ENCODE data around the gene MEI4.
"Not testable (repeated sequence)": the region's sequence is repeated elsewhere in the genome, so short reads cannot be mapped to it uniquely, and the experiment has no call there.

MEI4 gene

DNA sequence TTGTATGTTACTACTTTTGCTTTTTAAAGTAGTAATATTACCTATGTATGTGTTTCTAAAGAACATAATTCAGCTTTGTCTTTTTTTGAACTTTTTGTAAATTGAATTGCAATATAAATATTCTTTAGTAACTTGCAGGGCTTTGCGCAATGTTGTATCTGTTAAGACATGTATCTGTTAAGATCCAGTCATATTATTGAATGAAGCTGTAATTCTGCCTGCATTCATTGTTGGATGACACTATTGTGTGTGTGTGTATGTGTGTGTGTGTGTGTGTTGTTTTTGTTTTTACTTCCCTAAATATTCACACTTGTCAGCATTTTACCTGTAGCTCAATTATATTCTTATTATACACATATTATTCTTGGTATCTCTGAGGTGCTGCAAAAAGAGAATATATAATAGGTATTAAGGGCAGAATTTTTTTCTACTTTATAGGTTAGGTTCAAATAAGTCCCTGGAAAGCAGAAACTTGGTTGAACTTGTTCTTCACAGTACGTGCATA is 164.0 kb downstream of the MEI4 start:
- no peak for DNase-seq

DNA sequence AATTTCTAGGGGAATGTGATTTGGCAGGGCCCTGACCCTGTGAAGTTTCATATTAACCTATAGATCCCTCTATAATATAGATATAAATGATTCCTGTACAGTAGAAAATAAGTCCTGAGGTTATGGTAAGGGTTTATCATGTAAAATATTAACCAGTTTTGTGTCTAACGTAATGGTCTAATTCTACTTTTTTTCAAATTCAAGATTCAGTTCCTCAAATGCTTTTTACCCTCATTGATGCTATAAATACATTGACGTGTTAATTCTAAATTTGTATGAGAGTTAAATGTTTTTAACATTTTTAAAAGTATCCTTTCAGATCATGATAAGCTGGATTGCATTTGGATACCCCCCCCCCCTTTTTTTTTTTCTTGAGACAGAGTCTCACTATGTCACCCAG is 169.4 kb downstream of the MEI4 start:
- DNase-seq = no peak

GRCh38 chr6:77825204-77825603 is 172.4 kb downstream of the MEI4 start:
- DNase-seq = no peak

DNA sequence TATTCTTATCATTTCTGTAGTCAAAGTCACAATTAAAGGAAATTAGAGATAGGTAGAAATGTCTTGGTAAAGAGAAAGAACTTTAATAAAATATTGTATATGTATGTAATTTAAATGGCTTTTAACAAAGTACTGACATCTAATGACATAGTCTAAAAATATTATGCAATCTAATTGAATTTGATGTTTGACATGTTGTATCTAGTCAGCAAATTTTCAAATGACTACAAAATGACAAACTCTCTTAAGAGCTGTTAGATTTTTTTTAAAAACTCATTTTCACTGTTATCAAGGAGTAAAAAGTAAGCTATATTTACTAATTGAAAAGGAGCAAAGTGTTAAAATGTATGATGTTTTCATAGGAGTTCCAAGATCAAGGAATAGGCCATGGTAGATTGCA is 176.9 kb downstream of the MEI4 start:
- DNase-seq = no peak

GRCh38 chr6:77833749-77834148 is 180.9 kb downstream of the MEI4 start:
- not testable (repeated sequence) for DNase-seq

DNA sequence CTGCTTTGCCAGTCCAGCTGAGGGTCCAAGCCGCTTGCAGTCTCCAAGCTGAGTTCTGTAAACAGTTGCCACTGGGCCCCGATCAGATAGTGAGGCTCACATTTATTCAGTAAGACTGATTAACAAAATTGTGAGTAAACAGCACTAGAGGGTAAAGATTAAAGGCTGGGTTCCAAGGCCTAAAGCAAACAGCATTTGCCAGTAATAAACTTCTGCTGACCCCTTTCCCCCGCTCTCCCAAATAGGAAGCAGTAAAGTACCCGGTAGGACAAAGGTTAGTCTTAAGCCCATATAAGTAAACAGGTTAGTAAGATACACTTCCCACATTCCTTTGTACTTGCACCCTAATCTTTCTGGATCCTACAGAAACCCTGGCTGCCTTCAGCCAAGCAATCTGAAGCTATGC is 181.8 kb downstream of the MEI4 start:
- no peak for DNase-seq

DNA sequence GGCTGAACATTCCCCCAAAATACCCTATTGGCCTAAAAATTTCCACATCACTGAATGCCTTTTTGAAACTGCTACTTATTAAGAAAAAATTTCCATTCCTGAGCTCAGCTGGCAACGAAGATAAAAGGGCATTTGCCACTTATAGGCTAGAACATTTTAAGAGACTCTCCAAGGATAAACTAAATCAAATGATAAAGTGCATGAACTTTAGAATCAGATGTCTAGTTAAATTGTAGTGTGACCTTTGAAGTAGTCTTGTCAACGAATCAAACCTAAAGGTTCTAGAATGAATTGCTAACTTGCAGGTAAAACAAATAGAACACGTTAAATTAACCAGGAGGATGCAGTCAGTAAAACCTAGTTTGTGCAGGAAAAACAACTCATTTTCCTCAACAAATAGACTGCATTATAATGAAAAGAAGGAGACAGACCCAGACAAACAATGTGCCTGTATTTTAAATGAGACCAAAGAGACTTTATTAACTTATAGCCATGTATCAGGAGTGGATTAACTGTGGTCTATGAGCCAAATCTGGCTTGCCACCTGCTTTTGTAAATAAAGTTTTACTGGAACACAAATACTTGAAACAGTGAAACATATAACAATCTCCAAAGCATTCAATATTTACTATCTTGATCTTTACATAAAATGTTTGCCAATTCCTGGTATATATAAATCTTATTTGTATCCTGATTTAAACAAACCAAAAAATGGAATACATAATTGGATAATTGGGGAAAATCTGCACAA is 184.4 kb downstream of the MEI4 start:
- no peak for DNase-seq

- no peak for DNase-seq
Measured at GRCh38 chr6:77839292-77839691, 186.5 kb downstream of the MEI4 start.

GRCh38 chr6:77844822-77845221 is 192.0 kb downstream of the MEI4 start:
- DNase-seq = no peak

DNA sequence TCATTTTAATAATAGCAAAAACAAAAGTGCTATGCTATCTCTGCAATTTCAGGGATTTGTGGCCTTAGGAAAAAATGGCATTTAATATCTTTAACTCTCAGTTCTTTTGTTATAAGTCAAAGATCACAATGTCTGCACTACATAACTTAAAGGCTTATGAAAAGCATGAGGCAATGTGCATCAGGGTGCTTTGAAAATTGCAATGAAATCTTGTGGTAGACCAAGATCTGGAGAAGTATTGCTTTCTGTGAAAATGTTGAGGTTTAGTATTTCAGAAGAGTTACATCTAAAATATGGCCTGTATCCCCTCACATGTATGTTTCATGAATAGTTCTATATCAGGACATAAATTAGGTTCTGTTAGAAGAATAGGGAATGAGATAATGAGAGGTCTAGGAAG is 200.6 kb downstream of the MEI4 start:
- no peak for DNase-seq

DNA sequence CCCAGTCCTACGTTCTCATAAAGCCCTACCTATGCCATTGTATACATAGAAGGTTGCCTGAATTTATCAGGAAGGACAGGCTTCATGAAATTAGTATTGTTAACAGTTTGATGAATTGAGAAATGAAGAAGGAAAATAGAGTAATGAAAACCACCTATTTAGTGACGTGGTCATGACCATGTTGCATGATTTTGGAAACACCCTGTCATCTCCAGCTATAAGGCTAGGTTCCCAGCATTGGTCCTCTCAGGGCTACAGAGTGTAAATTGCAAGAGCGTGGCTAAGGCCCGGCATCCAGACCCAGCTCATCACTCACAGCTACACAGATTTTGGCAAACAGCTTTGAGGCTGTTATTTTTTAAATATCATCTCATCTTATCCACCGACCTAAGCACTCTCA is 203.6 kb downstream of the MEI4 start:
- no peak for DNase-seq

- no peak for DNase-seq
Measured at GRCh38 chr6:77857421-77857820, 204.6 kb downstream of the MEI4 start.

- no peak for DNase-seq
Measured at GRCh38 chr6:77876300-77876699, 223.5 kb downstream of the MEI4 start.

- no peak for DNase-seq
Measured at GRCh38 chr6:77879527-77879926, 226.7 kb downstream of the MEI4 start.

DNA sequence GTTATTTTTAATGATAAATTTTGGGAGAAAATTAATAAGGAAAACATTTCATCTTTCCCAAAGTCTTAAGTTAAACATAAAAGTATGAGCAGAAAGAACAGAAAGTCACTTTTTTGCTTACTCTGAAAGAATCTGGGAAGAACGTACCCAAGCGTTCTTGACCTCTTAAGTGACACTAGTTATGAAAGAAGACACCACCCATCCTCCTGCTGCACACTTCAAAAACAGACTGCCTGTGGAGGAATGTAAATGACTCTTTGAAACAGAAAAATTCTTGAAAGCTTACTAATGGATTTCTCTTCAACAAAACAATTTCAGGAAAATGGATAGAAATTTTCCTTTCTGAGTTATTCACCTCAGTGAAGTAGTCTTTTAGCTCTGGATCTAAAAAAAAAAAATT is 227.7 kb downstream of the MEI4 start:
- DNase-seq = no peak

- no peak for DNase-seq
Measured at GRCh38 chr6:77883851-77884250, 231.0 kb downstream of the MEI4 start.

DNA sequence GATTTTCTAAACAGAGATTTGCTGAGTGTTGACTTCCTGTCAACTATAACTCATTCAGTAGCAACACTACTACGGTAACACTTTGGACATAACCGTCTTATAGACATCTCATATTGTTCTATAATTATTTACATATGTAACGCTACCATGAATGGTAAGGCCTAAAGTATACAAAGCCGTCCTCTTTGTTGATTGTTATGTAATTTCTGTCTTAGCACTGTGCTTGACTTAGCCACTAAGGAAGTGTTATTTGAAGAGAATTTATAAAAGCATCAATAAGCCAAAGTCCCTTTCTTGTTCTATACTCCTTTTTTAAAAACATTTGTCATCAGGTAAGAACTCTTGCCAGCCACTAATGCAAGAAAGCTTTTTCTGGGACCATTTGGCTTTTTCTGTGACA is 240.6 kb downstream of the MEI4 start:
- no peak for DNase-seq

- DNase-seq = no peak
Measured at GRCh38 chr6:77906070-77906469, 253.2 kb downstream of the MEI4 start.

- no peak for DNase-seq
Measured at GRCh38 chr6:77910826-77911225, 258.0 kb downstream of the MEI4 start.

DNA sequence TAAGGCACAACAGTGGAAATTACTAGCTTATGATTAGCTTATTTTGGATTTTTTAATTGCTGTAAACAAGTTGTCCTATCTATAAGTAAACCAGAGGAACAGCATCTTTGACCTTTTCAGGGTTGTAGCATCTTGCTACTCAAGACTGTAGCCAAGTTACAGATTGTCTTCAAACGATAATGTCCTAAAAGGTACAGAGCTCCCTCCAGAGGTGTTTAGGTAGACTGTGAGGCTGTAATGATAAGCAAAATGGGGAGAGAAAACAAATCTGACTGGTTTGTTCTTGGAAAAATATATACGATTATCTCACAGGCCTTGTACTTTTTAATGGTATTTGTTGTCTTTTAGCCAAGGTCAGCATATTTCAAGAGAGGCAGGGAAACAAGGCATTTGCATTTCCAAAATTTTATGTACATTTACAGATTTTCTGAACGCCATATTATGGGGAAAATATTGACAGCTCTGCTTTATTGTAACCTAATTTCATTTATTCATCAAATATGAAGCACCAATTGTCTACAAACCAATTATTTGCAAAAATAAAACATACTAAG is 273.4 kb downstream of the MEI4 start:
- DNase-seq = no peak

- no peak for DNase-seq
Measured at GRCh38 chr6:77930382-77930781, 277.5 kb downstream of the MEI4 start.

DNA sequence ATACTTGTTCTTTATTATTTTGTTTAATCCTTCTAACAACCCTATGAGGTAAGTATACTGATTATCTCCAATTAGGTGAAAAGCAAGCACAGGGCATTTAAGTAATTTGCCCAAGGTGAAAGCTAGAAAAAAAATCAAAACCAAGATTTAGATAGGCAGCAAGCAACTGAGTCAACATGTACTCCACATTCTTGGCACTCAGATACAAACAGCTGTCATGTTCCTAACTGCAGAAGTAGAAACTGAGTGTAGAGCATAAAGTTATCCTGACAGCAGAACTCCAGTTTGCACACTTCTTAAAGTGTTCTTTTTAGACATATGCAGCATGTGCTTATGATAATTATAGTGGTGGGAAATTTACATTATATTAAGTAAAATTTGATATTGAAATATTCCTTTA is 278.1 kb downstream of the MEI4 start:
- DNase-seq = no peak

DNA sequence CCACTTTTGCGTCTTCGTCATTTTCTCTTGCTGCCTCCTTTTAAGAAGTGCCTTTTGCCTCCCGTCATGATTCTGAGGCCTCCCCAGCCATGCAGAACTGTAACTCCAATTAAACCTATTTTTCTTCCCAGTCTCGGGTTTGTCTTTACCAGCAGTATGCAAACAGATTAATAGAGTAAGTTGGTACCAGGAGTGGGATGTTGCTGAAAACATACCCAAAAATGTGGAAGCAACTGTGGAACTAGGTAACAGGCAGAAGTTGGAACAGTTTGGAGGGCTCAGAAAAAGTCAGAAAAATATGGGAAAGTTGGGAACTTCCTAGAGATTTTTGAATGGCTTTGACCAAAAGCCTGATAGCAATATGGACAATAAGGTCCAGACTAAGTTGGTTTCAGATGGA is 309.2 kb downstream of the MEI4 start:
- DNase-seq = no peak

GRCh38 chr6:77965449-77965848 is 312.6 kb downstream of the MEI4 start:
- no peak for DNase-seq

- no peak for DNase-seq
Measured at GRCh38 chr6:77972334-77972733, 319.5 kb downstream of the MEI4 start.
